GM21619 (cell line): ENCODE results near the gene CERS6.
"Not testable (repeated sequence)": the region's sequence is repeated elsewhere in the genome, so short reads cannot be mapped to it uniquely, and the experiment has no call there.

Source experiments
- ATAC-seq: cut with Tn5 transposase; IDR thresholded peaks from one replicate; pipeline ENCODE4 v1.9.1; 2021; ENCODE audit not compliant: unreplicated experiment

The CERS6 gene

GRCh38 chr2:168753765-168754329 is 297.8 kb downstream of the CERS6 start:
- ATAC-seq: no peak

- ATAC-seq: no peak
Measured at GRCh38 chr2:168757223-168757622, 301.2 kb downstream of the CERS6 start.

GRCh38 chr2:168758970-168759820 is 303.1 kb downstream of the CERS6 start:
- peak; percentile 78 for ATAC-seq

DNA sequence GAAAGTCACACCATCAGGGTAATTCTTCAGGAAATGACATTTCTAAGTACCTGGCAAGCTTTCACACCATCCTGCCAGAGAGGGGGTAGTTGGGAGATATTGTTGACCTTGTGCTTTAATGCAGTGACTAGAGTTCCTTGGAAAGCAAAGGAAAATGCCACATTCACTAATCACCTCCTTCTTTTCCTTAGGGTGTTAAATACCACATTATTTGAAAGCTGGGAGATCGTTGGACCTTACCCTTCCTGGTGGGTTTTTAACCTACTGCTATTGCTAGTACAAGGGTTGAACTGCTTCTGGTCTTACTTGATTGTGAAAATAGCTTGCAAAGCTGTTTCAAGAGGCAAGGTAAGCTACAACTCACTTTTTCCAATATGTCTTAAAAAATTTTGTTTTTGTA is 309.3 kb downstream of the CERS6 start:
- ATAC-seq: no peak

DNA sequence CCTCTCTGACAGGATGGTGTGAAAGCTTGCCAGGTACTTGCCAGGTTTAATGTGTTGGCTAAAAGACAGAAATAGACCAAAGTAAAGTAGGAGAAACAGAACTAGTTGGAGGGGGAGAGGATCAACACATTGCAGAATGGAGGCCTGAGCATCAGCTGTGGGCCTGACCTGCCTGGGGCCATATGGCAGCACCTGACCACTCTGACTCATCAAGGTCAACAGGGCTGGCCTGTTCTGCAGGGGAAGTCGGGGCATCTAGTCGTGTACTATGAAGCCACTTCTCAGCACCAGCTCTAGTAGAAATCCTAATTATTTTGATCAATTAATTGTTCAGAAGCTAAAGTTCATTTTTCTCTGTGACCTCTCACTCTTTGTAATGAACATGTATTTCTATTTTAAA is 310.5 kb downstream of the CERS6 start:
- no peak for ATAC-seq

- no peak for ATAC-seq
Measured at GRCh38 chr2:168767258-168767657, 311.2 kb downstream of the CERS6 start.

DNA sequence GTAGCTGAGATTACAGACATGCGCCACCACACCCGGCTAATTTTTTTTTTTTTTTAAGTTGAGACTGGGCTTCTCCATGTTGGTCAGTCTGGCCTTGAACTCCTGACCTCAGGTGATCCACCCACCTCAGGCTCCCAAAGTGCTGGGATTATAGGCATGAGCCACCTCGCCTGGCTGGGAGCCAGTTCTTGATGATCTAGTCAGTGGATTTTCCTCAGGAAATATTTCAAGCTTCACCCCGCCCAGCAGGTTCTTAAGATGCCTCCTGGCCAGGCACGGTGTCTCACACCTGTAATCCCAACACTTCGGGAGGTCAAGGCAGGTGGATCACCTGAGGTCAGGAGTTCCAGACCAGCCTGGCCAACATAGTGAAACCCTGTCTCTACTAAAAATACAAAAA is 312.3 kb downstream of the CERS6 start:
- ATAC-seq: not testable (repeated sequence)

GRCh38 chr2:168770796-168771195 is 314.7 kb downstream of the CERS6 start:
- no peak for ATAC-seq

GRCh38 chr2:168772704-168773103 is 316.6 kb downstream of the CERS6 start:
- ATAC-seq: no peak

GRCh38 chr2:168773128-168773527 is 317.1 kb downstream of the CERS6 start:
- ATAC-seq: no peak

DNA sequence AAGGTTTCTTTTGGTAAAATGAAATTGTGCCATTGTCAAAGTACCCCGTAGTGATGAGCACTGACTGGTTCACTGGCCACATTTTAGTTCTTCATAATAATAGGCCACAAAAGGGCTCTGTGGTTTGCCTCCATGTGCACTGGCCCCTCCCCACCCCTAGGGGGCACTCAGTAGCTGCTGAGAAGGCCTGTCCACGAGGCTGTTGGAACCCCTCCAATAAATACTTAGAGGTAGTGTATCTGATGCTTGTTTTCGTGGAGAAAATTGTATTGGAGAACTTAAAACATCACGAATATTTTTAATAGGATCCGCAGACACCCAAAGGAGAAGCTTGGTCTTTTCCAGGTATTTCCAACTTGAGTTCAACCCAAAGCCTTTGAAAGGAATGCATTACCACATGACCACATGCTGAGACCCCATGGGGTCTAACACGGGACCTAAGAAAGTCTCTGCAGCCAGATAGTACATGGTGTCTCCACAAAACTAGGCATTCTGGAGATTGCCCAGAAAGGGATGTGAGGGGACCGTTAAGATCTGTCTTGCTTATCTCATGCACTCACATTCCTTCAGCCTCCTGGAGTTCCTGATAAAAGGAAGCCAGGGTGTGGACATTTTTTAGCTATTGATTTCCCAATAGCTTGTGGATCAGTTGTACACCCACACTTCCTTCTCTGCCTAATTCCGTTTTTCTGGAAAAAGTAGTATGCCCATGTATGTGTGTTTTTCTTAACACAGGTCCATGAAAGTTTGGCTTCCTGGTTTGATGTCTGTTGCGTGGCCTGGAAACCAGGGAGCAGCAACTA is 317.8 kb downstream of the CERS6 start:
- ATAC-seq: peak; percentile 63

- ATAC-seq: no peak
Measured at GRCh38 chr2:168775837-168776236, 319.8 kb downstream of the CERS6 start.

GRCh38 chr2:168780669-168781071 is 324.6 kb downstream of the CERS6 start:
- ATAC-seq: no peak

DNA sequence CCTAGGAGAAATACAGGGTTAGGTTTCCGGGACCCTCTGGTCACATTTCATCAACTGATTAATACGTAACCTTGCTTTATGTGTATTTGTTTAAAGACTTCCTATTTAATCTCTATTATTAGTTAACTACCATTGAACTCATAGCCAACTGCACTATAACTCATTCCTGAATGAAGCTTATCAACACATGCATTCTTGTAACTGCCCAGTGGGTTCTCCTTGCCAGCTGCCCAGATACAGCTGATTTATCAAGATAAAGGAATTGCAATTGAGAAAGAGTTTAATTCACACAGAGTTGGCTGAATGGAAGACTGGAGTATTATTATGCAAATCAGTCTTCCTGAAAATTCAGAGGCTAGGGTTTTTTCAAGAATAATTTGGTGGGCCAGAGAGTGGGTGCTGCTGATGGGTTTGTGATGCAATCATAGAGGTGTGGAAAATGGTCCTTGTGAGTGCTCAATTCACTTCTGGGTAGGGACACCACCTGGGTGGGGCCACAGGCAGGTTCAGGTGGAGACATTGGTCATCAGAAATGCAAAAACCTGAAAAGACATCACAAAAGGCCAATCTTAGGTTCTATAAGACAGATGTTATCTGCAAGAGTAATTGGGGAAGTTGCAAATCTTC is 325.2 kb downstream of the CERS6 start:
- no peak for ATAC-seq

DNA sequence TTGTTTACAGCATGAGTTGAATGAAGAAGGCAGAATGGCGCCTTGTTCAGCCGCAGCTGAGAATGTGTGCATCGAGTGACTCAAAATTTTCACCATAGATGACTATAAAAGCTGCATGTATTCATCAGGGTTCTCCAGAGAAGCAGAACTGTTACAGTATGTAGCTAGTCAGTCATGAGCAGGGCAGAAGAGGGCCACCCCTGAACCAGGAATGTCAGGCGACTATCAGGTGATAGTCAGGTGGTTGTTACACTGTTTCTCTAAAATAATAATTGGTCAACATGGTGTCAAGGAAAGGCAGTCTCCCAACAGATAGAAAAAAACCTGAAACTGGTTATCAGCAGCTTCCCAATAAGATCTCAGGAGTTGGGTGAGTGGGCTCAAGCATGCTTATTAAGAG is 326.2 kb downstream of the CERS6 start:
- ATAC-seq: no peak

DNA sequence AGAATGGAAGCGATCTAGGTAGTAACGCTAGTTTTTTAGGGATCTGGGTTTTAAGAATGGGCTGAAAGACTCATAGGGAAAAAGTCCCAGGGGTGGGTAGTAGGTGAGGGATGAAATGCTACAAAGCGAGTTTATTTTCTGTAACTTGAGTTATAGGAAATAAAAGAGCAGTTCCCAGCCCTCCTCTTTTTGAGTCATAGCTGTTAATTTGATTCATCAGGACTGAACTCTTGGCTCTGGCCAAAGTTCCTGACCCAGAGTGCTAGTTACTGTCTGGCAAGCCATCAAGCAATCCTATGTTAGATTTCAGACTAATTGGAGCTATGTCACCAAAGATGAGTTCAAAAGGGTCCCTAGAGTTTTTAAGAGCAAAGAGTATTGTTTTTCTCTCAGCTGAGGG is 328.9 kb downstream of the CERS6 start:
- ATAC-seq: no peak

DNA sequence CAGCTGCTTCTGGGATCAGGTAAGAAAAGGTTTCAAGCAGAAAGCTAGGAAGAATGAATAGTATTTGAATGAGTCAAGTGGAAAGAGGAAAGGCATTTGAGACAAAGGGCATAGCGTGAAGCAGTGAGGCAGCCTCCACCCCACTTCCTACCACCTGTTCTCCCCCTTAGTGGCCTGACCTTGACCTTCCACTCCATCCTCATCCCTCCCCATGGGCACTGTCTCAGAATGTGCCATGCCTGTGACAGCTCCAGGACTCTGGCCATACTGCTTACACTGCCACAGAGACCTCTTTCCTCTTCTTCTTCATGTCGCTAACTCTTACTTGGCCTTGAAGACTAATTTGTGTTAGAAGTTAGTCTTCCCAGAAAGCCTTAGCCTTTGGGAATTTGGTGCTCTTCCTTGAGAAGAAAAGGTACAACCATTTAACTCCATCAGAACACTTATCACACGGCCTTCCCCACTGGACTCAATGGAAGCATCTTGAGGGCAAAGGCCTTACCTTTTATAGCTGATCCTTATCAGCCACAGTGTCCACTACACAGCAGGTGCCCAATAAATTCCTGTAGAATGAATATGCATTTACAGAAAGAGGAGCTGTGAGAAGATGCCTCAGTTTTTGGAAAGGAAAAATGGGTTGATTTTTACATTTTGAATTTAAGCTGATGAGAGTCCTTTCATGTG is 331.2 kb downstream of the CERS6 start:
- ATAC-seq: no peak

DNA sequence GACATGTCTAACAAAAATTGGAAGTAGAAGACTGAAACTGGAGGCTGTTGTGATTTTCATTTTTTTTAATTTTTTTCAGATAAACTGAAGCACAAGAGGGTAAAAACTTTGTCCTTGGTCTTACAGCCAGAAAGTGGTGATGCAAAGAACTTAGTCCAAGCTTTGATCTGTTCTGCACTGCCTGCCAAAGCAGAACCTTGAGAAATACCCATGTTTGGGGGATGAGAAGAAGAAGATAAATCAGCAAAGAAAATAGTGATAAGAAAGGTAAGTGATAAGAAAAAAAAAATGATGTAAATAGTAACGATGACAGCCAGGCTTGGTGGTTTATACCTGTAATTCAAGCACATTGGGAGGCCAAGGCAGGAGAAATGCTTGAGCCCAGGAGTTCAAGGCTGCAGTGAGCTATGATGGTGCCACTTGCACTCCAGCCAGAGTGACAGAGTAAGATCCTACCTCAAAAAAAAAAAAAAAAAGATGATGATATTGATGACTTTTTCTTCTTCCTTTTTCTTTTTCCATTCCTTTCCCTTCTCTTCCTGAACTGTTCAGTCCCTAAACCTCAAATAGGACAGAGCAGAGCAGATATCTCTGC is 331.8 kb downstream of the CERS6 start:
- ATAC-seq: no peak

- no peak for ATAC-seq
Measured at GRCh38 chr2:168789776-168790175, 333.7 kb downstream of the CERS6 start.

GRCh38 chr2:168790226-168790902 is 334.3 kb downstream of the CERS6 start:
- no peak for ATAC-seq
